HCT116 (cell line): ENCODE data around the gene GYS2.

Source experiments
- ATF3 ChIP-seq: IDR thresholded peaks from 2 replicates; pipeline ENCODE4 v1.6.1; 2012
- EZH2 ChIP-seq: fragments of 200-600 bp; sonication (generic); IDR thresholded peaks from 2 replicates; pipeline ENCODE4 v1.6.1; 2017; ENCODE audit warnings: antibody characterized with exemption, mixed run types
- EZH2phosphoT487 ChIP-seq: fragments of 200-600 bp; IDR thresholded peaks from 2 replicates; pipeline ENCODE4 v1.6.1; 2018; ENCODE audit warnings: antibody characterized with exemption, borderline replicate concordance
- JUND ChIP-seq: IDR thresholded peaks from 2 replicates; pipeline ENCODE4 v1.6.1; 2012
- POLR2A ChIP-seq: IDR thresholded peaks from 2 replicates; pipeline ENCODE4 v1.7.0; 2011; ENCODE audit warnings: borderline replicate concordance; ENCODE audit not compliant: insufficient read depth, insufficient read length; ENCODE audit errors: extremely low read depth
- POLR2AphosphoS5 ChIP-seq: IDR thresholded peaks from 2 replicates; pipeline ENCODE4 v1.6.1; 2011; ENCODE audit warnings: mild to moderate bottlenecking, low read depth, low read length, moderate library complexity
- RAD21 ChIP-seq: IDR thresholded peaks from 2 replicates; pipeline ENCODE4 v1.6.1; 2012; ENCODE audit warnings: low read depth, mild to moderate bottlenecking
- REST ChIP-seq: IDR thresholded peaks from 2 replicates; pipeline ENCODE4 v1.6.1; 2012; ENCODE audit warnings: low read depth
- SRF ChIP-seq: IDR thresholded peaks from 2 replicates; pipeline ENCODE4 v1.6.1; 2012; ENCODE audit warnings: low read depth
- TF ChIP-seq, protein P1 (sequence below), 3 experiments: fragments of 200-600 bp in 1 of 3; sonication (generic) in 1 of 3; IDR thresholded peaks in 2 of 3; conservative IDR thresholded peaks in 1 of 3; 2 replicates each; pipeline ENCODE4 v1.5.1; 2012 to 2017; ENCODE audit warnings: low read depth in 2 of 3, low read length in 2 of 3, antibody characterized with exemption in 1 of 3, borderline replicate concordance in 1 of 3, control low read depth in 1 of 3, mild to moderate bottlenecking in 1 of 3, mixed read lengths in 1 of 3, mixed run types in 1 of 3, moderate library complexity in 1 of 3; ENCODE audit not compliant: insufficient read depth in 1 of 3

DNA sequence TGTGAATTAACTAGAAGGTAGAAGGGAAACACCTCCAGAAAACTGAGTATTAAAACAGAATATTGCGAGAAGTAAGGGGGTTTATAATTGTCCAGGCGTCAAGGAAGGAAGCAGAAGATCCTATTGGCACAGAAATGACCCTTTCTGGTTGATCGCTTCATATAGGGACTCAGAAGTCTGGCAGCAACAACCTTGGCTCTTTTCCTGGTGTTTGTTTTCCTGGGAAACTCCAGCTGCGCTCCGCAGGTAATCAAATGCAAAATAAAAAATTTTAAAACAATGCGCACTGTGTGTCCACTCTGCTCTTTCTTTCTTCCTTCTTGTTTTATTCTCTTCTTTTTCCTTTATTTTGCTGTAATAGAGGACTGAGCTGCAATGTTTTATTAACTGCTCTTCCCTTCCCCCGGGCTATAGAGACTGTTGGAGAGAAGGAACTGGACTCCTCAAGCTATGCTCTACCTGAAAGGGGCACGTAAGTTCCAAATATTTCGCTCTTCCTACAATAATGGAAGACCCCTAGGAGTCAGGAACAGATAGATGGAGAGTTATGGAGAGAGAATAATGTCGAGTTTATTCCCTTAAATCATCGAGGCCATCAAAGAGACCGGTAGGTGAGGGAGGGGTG, 77.8 kb downstream of the GYS2 start:
- TF ChIP-seq POLR2A (no peak), ATF3 (no peak), EZH2phosphoT487 (no peak), JUND (no peak), EZH2 (no peak), POLR2AphosphoS5 (no peak), RAD21 (no peak), REST (no peak), SRF (no peak)
- TF ChIP-seq, protein P1, sequence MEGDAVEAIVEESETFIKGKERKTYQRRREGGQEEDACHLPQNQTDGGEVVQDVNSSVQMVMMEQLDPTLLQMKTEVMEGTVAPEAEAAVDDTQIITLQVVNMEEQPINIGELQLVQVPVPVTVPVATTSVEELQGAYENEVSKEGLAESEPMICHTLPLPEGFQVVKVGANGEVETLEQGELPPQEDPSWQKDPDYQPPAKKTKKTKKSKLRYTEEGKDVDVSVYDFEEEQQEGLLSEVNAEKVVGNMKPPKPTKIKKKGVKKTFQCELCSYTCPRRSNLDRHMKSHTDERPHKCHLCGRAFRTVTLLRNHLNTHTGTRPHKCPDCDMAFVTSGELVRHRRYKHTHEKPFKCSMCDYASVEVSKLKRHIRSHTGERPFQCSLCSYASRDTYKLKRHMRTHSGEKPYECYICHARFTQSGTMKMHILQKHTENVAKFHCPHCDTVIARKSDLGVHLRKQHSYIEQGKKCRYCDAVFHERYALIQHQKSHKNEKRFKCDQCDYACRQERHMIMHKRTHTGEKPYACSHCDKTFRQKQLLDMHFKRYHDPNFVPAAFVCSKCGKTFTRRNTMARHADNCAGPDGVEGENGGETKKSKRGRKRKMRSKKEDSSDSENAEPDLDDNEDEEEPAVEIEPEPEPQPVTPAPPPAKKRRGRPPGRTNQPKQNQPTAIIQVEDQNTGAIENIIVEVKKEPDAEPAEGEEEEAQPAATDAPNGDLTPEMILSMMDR (IDR thresholded peaks at IDR 0.05 in 2 of 3, conservative IDR thresholded peaks at IDR 0.05 in 1 of 3; ENCODE audit: borderline replicate concordance in 1 of 3, insufficient read depth in 1 of 3, low read depth in 2 of 3, low read length in 2 of 3): no peak
